SK-N-SH (cell line): ENCODE results near the gene RAVER1.

Experiments
- CTCF ChIP-seq: fragments of 200-600 bp; sonication (generic); IDR thresholded peaks from 2 replicates; pipeline ENCODE4 v1.6.1; 2017; ENCODE audit warnings: antibody characterized with exemption, mild to moderate bottlenecking, moderate library complexity
- EP300 ChIP-seq, 2 experiments: IDR thresholded peaks; 2 replicates each; pipeline versions ENCODE4 v1.4.0 to v1.6.1; 2012; ENCODE audit warnings: borderline replicate concordance in 1 of 2, low read depth in 1 of 2, low read length in 1 of 2
- EZH2phosphoT487 ChIP-seq: fragments of 200-600 bp; sonication (generic); IDR thresholded peaks from 2 replicates; pipeline ENCODE4 v1.6.1; 2017; ENCODE audit warnings: low read depth, mixed run types, mild to moderate bottlenecking, antibody characterized with exemption, moderate library complexity, borderline replicate concordance
- POLR2AphosphoS5 ChIP-seq: IDR thresholded peaks from 2 replicates; pipeline ENCODE4 v1.6.1; 2012; ENCODE audit warnings: low read depth, low read length
- RAD21 ChIP-seq: IDR thresholded peaks from 2 replicates; pipeline ENCODE4 v1.6.1; 2012; ENCODE audit warnings: mild to moderate bottlenecking, low read length
- RFX5 ChIP-seq: IDR thresholded peaks from 2 replicates; pipeline ENCODE4 v1.6.1; 2012; ENCODE audit warnings: mild to moderate bottlenecking, improper control_type of control experiment, low read length
- SMC3 ChIP-seq: IDR thresholded peaks from 2 replicates; pipeline ENCODE4 v1.6.1; 2012; ENCODE audit warnings: low read depth, low read length, improper control_type of control experiment
- TAF1 ChIP-seq: IDR thresholded peaks from 2 replicates; pipeline ENCODE4 v1.6.1; 2012; ENCODE audit warnings: low read depth, mild to moderate bottlenecking, low read length, moderate library complexity, borderline replicate concordance

GRCh38 chr19:10299545-10300458 is 33.5 kb downstream of the RAVER1 start:
- TF ChIP-seq CTCF (no peak), POLR2AphosphoS5 (no peak), EZH2phosphoT487 (no peak), RAD21 (no peak), TAF1 (no peak), RFX5 (no peak), SMC3 (no peak), EP300 (IDR thresholded peaks at IDR 0.05; ENCODE audit: borderline replicate concordance in 1 of 2, low read depth in 1 of 2, low read length in 1 of 2) (no peak)
